Hepatocyte (in vitro differentiated cells): ENCODE measurements around the gene NR3C2.

Experiments used
- EZH2 ChIP-seq: fragments of 200-600 bp; sonication (generic); IDR thresholded peaks from 2 replicates; pipeline ENCODE4 v1.6.1; 2016; ENCODE audit warnings: antibody characterized with exemption, mild to moderate bottlenecking, borderline replicate concordance
- TF ChIP-seq, protein P1 (sequence below): fragments of 200-600 bp; sonication (generic); IDR thresholded peaks from 2 replicates; pipeline ENCODE4 v1.5.1; 2016; ENCODE audit warnings: antibody characterized with exemption, mild to moderate bottlenecking; ENCODE audit not compliant: poor library complexity

DNA sequence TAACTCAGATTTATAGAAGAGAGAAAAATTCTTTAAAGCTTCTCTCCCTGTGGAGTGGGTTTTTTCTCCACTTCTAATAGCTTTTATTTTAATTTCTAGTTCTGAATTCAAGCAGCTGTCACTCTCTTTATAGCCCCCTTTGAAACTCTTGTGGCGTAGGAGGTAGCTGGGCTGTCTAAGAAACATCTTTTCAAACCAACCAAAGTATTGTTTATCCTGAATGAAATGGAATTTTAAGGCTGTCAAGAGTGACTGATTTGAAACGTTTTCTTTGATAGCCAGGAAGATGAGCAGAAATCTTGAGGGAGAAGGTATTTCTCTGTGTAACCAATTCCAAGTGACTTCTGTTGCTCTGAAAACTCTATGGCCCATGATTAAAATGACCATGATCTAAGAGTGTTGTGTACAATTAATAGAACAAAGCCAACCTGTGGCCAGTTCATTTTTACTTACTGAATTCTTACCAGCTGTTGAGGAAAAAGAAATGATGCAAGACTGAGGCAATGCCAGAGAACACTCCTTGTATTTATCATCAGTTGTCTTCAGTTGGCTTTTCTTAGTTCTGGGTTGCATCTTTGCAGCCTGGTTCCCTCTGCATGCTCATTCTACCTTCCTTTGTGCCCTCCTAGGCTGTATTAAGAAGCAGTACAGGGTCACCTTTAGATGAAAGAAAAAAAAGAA is 411.9 kb downstream of the NR3C2 start:
- TF ChIP-seq, protein P1, sequence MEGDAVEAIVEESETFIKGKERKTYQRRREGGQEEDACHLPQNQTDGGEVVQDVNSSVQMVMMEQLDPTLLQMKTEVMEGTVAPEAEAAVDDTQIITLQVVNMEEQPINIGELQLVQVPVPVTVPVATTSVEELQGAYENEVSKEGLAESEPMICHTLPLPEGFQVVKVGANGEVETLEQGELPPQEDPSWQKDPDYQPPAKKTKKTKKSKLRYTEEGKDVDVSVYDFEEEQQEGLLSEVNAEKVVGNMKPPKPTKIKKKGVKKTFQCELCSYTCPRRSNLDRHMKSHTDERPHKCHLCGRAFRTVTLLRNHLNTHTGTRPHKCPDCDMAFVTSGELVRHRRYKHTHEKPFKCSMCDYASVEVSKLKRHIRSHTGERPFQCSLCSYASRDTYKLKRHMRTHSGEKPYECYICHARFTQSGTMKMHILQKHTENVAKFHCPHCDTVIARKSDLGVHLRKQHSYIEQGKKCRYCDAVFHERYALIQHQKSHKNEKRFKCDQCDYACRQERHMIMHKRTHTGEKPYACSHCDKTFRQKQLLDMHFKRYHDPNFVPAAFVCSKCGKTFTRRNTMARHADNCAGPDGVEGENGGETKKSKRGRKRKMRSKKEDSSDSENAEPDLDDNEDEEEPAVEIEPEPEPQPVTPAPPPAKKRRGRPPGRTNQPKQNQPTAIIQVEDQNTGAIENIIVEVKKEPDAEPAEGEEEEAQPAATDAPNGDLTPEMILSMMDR, result no peak
- no peak for TF ChIP-seq EZH2
